Upper lobe of left lung (tissue), 6 donors: ENCODE results near the gene TMCC3. TPM values are rescaled to one million over a fixed set of nuclear protein-coding genes. Genes with fewer than 3 reads are reported as not detected.

Source experiments
- ATAC-seq, 2 donors: fragments of 200-7000 bp; cut with Tn5 transposase; one replicate each; pipeline ENCODE4 v1.9.1; 2022; ENCODE audit warnings: mild to moderate bottlenecking in 2 of 2, moderate library complexity in 2 of 2; ENCODE audit not compliant: low FRiP score in 2 of 2
- DNase-seq, 2 donors: peaks; one replicate each; pipeline ENCODE4 v3.0.0-alpha.2; 2019 to 2020
- H3K27ac ChIP-seq, 4 donors: fragments of 200-600 bp; sonication (generic); one replicate each; pipeline ENCODE4 v1.5.1; 2016 to 2019
- H3K27me3 ChIP-seq, 4 donors: fragments of 200-600 bp; sonication (generic); one replicate each; pipeline ENCODE4 v1.5.1; 2017 to 2019
- H3K36me3 ChIP-seq, 4 donors: fragments of 200-600 bp; sonication (generic); one replicate each; pipeline ENCODE4 v1.5.1; 2016 to 2019
- H3K4me1 ChIP-seq, 4 donors: fragments of 200-600 bp; sonication (generic); one replicate each; pipeline ENCODE4 v1.5.1; 2018 to 2019
- H3K4me3 ChIP-seq, 4 donors: fragments of 200-600 bp; sonication (generic); one replicate each; pipeline ENCODE4 v1.5.1; 2017 to 2019; ENCODE audit warnings: mild to moderate bottlenecking in 2 of 4, moderate library complexity in 1 of 4
- H3K9me3 ChIP-seq, 4 donors: fragments of 200-600 bp; sonication (generic); one replicate each; pipeline ENCODE4 v1.5.1; 2018 to 2019
- EP300 ChIP-seq, 4 donors: sonication (generic); formaldehyde crosslinking; IDR thresholded peaks; one replicate each; pipeline ENCODE4 v1.5.1; 2017; ENCODE audit warnings: antibody characterized with exemption in 4 of 4, control low read depth in 2 of 4
- POLR2A ChIP-seq, 4 donors: fragments of 450-650 bp; IDR thresholded peaks; one replicate each; pipeline ENCODE4 v1.5.1; 2016 to 2017; ENCODE audit warnings: antibody characterized with exemption in 4 of 4, mild to moderate bottlenecking in 2 of 4
- POLR2AphosphoS5 ChIP-seq, 2 donors: sonication (generic); formaldehyde crosslinking; IDR thresholded peaks; one replicate each; pipeline ENCODE4 v1.5.1; 2017; ENCODE audit warnings: antibody characterized with exemption in 2 of 2
- WGBS, 2 donors: methylation state at CpG; one replicate each; pipeline ENCODE4 v1.1.5; 2017 to 2018; 5-methylcytosine and 5-hydroxymethylcytosine counted together
- total RNA-seq, 6 donors: library from RNA; depleted of rRNA in 4 of 6; stranded (reverse); fragments of >200 nt in 4 of 6; gene quantifications; one replicate each; pipeline versions ENCODE4 v1.1.0 to v1.2.1, GENCODE V29; 2016 to 2021
- TF ChIP-seq, protein P1 (sequence below), 6 experiments: fragments of 450-650 bp in 4 of 6; fragments of 200-600 bp in 2 of 6; sonication (generic) in 2 of 6; IDR thresholded peaks; one replicate each; pipeline ENCODE4 v1.5.1; 2016 to 2019; ENCODE audit warnings: antibody characterized with exemption in 6 of 6
- donor health status: DM: no; HTN: no; CAD: no; lungs with moderate emphysema.
- donor health status: DM: no; HTN: yes; CAD: no; lungs with severe emphysema.

Gene TMCC3
- total RNA-seq, 6 donors from 2014 or later, result 5.4 to 17.4 (median 12.7) TPM

DNA sequence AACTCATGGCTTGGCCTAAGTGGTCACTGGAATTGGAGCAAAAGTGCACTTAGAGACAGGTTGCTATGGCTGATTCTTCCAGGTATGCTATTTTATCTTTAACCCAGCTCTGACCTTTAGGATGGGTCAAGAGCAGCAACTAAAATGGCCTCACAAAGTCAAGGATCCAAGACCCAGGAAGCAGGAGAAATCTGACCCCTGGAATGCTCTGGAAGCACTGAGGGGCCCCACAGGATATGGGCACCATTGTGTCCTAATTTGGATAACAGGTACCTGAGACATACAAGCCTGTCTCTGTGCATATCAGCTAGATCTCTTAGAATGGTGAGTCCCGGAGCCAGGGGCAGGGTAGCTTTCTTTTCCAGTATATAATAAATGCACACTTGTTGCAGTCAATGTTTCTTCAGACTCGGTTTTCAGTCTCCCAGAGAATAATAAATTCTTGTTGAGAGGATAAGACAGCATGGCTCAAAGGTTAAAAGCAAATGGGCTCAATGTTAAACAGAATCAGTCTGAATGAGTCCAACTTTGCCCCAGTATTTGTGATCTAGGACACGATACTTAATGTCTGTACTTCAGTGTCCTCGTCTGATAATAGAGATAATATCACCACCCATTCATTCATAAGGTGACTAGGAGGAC, 29.3 kb upstream of the TMCC3 start:
- peaks cover 3 to 36% (median 22%) of the 10 kb centered on the region in 4 donors for H3K4me1 ChIP-seq
- no peaks in the 10 kb centered on the region for H3K36me3 ChIP-seq
- ATAC-seq (no peak), DNase-seq (no peak)
- H3K4me3 ChIP-seq, result no peak overlapping the region
- H3K27me3 ChIP-seq, result no peaks in the 10 kb centered on the region
- TF ChIP-seq POLR2AphosphoS5 (IDR thresholded peaks at IDR 0.05) (no peak), EP300 (IDR thresholded peaks at IDR 0.05) (no peak), POLR2A (IDR thresholded peaks at IDR 0.05) (no peak)
- TF ChIP-seq, protein P1, sequence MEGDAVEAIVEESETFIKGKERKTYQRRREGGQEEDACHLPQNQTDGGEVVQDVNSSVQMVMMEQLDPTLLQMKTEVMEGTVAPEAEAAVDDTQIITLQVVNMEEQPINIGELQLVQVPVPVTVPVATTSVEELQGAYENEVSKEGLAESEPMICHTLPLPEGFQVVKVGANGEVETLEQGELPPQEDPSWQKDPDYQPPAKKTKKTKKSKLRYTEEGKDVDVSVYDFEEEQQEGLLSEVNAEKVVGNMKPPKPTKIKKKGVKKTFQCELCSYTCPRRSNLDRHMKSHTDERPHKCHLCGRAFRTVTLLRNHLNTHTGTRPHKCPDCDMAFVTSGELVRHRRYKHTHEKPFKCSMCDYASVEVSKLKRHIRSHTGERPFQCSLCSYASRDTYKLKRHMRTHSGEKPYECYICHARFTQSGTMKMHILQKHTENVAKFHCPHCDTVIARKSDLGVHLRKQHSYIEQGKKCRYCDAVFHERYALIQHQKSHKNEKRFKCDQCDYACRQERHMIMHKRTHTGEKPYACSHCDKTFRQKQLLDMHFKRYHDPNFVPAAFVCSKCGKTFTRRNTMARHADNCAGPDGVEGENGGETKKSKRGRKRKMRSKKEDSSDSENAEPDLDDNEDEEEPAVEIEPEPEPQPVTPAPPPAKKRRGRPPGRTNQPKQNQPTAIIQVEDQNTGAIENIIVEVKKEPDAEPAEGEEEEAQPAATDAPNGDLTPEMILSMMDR (IDR thresholded peaks at IDR 0.05), result no peak
- WGBS, 2 donors, result 81 to 82% methylated on average over 4 of the region's 4 CpGs
- H3K9me3 ChIP-seq, result no peaks in the 10 kb centered on the region
- no peak overlapping the region for H3K27ac ChIP-seq

DNA sequence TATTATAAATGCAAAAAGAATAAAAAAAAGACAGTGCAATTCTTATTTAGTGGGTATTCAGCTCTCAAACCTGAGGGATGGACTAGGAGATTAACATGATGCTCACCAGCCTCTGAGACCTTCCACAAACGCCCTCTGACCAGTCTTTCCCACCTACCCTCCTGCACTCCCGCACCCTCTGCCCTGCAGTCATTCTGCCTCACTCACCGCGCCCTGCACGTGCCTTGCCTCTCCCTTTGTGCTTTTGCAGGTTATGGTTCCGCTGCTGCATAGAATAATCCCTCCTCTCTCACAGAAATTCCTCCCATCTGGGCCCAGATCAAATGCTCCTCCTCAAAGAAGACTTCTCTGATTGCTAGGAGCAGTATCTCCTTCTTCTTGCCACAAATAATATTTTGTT, 28.5 kb upstream of the TMCC3 start:
- 94 to 95% methylated on average over 6 of the region's 6 CpGs for WGBS, 2 donors
- no peaks in the 10 kb centered on the region for H3K36me3 ChIP-seq
- no peaks in the 10 kb centered on the region for H3K9me3 ChIP-seq
- peak in 1 of 2 donors; percentile 21 for DNase-seq
- no peak for ATAC-seq
- no peaks in the 10 kb centered on the region for H3K27me3 ChIP-seq
- TF ChIP-seq POLR2AphosphoS5 (IDR thresholded peaks at IDR 0.05), result no peak
- TF ChIP-seq POLR2A (IDR thresholded peaks at IDR 0.05), result no peak
- TF ChIP-seq, protein P1 (IDR thresholded peaks at IDR 0.05), result no peak
- no peak for TF ChIP-seq EP300 (IDR thresholded peaks at IDR 0.05)
- peaks cover 10 to 42% (median 29%) of the 10 kb centered on the region in 4 donors for H3K4me1 ChIP-seq
- peak overlapping the region in 1 of 4 donors; percentile 85 for H3K27ac ChIP-seq
- H3K4me3 ChIP-seq, result no peak overlapping the region

DNA sequence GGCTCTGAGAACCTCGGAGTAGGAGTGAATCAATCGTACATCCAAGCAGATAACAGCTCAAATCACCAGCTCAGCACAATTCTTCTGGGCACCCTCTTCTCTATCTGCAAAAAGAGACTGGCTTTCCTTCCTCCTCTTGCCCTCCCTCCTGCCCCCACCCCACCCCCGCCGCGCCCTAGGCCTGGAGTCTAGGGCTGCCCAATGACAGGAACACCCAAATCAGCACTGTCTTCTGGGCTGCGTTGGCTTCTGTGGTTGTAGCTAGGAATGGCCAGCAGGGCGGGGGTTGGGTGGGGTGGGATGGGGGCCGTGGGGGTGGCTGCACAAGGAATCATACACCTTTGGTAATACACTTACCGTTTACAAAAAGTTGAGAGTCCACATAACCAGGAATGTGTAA, 28.0 kb upstream of the TMCC3 start:
- no peak for TF ChIP-seq EP300 (IDR thresholded peaks at IDR 0.05)
- TF ChIP-seq, protein P1 (IDR thresholded peaks at IDR 0.05), result no peak
- TF ChIP-seq POLR2A (IDR thresholded peaks at IDR 0.05), result no peak
- TF ChIP-seq POLR2AphosphoS5 (IDR thresholded peaks at IDR 0.05), result no peak
- H3K27ac ChIP-seq, result peak overlapping the region in 2 of 4 donors; percentile 21 to 85

DNA sequence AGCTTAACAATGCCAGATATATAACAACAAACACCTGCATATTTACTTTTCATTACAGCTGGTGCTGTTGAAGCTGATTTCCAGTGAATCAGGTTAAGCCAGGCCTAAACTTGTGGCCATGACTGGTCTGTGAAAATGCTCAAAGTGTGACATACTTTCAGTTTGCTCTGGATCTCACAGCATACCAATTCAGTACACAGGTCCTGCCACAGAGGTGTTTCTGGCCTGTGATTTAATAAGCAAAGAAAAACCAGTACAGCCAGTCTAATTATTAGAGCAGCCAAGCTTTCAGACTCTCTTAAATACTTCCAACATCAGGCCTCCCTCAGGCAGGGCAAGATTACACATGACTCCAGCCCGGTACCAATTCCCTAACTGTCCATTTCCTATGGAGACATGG, 27.4 kb upstream of the TMCC3 start:
- Histone ChIP-seq H3K9me3 (no peaks in the 10 kb centered on the region), H3K4me1 (peaks cover 10 to 42% (median 31%) of the 10 kb centered on the region in 4 donors), H3K36me3 (no peaks in the 10 kb centered on the region), H3K27ac (peak overlapping the region; percentile 15 to 85 (median 50)), H3K4me3 (no peak overlapping the region), H3K27me3 (no peaks in the 10 kb centered on the region)
- DNase-seq, result no peak
- no peak for ATAC-seq
- TF ChIP-seq EP300 (IDR thresholded peaks at IDR 0.05), result no peak
- TF ChIP-seq, protein P1 (IDR thresholded peaks at IDR 0.05), result no peak
- WGBS, 2 donors, result 83 to 84% methylated on average over 1 of the region's 1 CpG

More for the DNA sequence above, 28.0 kb upstream of the TMCC3 start:
- no peaks in the 10 kb centered on the region for H3K9me3 ChIP-seq
- DNase-seq, result peak in 1 of 2 donors; percentile 35
- no peaks in the 10 kb centered on the region for H3K27me3 ChIP-seq
- H3K4me1 ChIP-seq, result peaks cover 10 to 42% (median 31%) of the 10 kb centered on the region in 4 donors
- no peak for ATAC-seq
- no peak overlapping the region for H3K4me3 ChIP-seq
- H3K36me3 ChIP-seq, result no peaks in the 10 kb centered on the region
- WGBS, 2 donors, result 59 to 70% methylated on average over 8 to 9 of the region's 9 CpGs

DNA sequence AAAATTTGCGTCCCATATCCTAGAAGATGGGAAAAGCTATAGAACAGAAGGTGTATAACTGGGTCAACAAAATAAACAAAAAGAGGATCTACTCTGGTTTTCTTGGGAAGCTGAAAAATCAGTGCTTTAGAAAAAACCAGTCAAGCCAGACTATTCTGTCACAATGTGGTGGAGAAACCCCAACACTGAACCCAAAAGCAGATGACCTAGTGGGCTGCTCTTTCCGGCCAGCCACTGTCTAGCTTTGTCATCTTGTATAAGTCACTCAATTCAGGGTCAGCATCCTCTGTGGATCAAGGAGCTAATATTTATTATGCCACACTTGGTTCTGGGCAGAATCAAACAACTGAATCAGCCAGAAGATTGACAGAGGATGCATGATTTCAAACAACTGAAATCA, 26.6 kb upstream of the TMCC3 start:
- Histone ChIP-seq H3K4me1 (peaks cover 10 to 42% (median 31%) of the 10 kb centered on the region in 4 donors), H3K9me3 (no peaks in the 10 kb centered on the region), H3K36me3 (no peaks in the 10 kb centered on the region), H3K27me3 (no peaks in the 10 kb centered on the region), H3K27ac (peak overlapping the region; percentile 80 to 87 (median 82)), H3K4me3 (no peak overlapping the region)
- ATAC-seq (peak in 1 of 2 donors; percentile 30), DNase-seq (peak in 1 of 2 donors; percentile 62)
- 70 to 90% methylated on average over 2 of the region's 2 CpGs for WGBS, 2 donors
- TF ChIP-seq, protein P1 (IDR thresholded peaks at IDR 0.05), result no peak
- TF ChIP-seq POLR2A (IDR thresholded peaks at IDR 0.05) (no peak), EP300 (IDR thresholded peaks at IDR 0.05) (no peak), POLR2AphosphoS5 (IDR thresholded peaks at IDR 0.05) (no peak)
